ENCODE measurements around the gene SELE.
A peak's percentile ranks its signal among the peaks of the same experiment; 100 is the strongest.

SELE gene

DNA sequence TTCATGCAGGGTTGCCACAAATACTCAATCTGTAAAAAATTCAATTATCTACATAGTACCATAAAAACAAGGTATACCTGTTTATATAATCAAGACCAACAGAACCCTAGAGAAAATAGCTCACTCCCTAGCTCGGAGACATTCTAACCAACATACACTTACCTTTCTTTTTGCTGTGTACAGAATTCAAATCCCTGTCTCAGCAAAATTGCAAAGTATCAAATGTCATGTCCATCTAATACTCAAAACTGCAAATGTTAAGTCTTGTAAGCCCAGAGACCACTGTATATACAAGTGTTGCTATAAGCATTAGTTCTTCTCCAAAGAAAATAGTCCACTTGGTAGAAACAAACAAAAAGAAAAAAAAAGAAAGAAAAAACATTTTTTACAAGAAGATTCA, 16.2 kb upstream of the SELE start:
- intact Hi-C loops (cut with DNase I; ENCODE audit: low total_unique reads) = no loop called here
- no peak for DNase-seq
- TF ChIP-seq, protein P1, sequence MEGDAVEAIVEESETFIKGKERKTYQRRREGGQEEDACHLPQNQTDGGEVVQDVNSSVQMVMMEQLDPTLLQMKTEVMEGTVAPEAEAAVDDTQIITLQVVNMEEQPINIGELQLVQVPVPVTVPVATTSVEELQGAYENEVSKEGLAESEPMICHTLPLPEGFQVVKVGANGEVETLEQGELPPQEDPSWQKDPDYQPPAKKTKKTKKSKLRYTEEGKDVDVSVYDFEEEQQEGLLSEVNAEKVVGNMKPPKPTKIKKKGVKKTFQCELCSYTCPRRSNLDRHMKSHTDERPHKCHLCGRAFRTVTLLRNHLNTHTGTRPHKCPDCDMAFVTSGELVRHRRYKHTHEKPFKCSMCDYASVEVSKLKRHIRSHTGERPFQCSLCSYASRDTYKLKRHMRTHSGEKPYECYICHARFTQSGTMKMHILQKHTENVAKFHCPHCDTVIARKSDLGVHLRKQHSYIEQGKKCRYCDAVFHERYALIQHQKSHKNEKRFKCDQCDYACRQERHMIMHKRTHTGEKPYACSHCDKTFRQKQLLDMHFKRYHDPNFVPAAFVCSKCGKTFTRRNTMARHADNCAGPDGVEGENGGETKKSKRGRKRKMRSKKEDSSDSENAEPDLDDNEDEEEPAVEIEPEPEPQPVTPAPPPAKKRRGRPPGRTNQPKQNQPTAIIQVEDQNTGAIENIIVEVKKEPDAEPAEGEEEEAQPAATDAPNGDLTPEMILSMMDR (IDR thresholded peaks at IDR 0.05) = no peak
- Histone ChIP-seq H3K4me1 (no peaks in the 10 kb centered on the region), H3K36me3 (no peaks in the 10 kb centered on the region), H3K27ac (no peak overlapping the region), H3K4me3 (no peak overlapping the region), H3K9me3 (no peaks in the 10 kb centered on the region), H3K27me3 (no peaks in the 10 kb centered on the region)

- DNase-seq = no peak
- H3K27me3 ChIP-seq = no peaks in the 10 kb centered on the region
- TF ChIP-seq, protein P1 (IDR thresholded peaks at IDR 0.05) = no peak
- H3K36me3 ChIP-seq = no peaks in the 10 kb centered on the region
- H3K4me1 ChIP-seq = peaks cover 0 to 4% (median 2%) of the 10 kb centered on the region in 4 donors
- no peak overlapping the region for H3K4me3 ChIP-seq
- no peak overlapping the region for H3K27ac ChIP-seq
- no peaks in the 10 kb centered on the region for H3K9me3 ChIP-seq
- intact Hi-C loops (cut with DNase I; ENCODE audit: low total_unique reads) = no loop called here
These were observed 12.7 kb upstream of the SELE start for GRCh38 chr1:169746550-169746949.

DNA sequence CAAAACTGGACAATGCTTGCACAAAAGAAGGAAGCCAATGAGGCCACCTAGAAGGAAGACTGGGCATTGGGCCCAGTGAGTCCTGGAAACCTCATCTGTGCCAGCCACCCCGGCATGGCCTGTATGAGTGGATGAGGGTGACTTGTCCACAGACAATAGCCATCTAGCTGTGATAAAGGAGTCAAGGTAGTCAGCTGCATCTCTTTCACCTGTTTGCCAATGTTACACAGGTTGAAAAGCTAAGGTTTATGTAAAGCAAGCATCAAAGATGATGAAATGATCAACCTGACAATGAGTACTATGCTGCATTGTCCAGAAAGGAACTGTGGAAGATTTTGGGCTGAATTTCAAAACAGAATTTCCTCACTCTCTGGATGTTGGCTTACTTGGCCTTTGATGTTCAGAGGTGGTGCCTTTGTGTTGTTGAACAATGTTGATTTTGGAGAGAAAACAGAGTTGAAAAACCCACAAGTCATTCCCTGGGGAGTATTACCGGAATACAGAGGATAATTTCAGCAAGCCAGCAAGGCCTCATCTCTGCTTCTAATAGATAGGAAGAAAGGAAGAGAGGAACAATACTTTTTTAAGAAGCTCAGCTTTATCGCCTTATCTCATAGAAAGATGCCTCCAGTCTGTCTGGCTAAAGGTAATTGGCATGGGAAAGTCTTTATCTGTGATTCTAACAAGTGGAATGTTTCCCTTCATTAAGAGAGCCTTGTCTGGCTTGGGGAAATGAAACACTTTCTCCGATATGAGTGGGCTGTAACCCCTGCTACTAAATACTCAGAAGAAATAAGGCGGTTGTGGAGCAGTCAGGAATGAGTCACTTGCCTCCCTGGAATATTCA, 11.4 kb upstream of the SELE start:
- TF ChIP-seq, protein P1 (IDR thresholded peaks at IDR 0.05) = no peak
- Histone ChIP-seq H3K9me3 (no peaks in the 10 kb centered on the region), H3K27ac (no peak overlapping the region), H3K27me3 (no peaks in the 10 kb centered on the region), H3K36me3 (no peaks in the 10 kb centered on the region), H3K4me3 (no peak overlapping the region), H3K4me1 (peaks cover 0 to 17% (median 11%) of the 10 kb centered on the region in 4 donors)
- intact Hi-C loops (cut with DNase I; ENCODE audit: low total_unique reads) = no loop called here
- DNase-seq = no peak

GRCh38 chr1:169741666-169742394, 8.0 kb upstream of the SELE start:
- no peak for DNase-seq
- H3K4me1 ChIP-seq = peaks cover 0 to 26% (median 12%) of the 10 kb centered on the region in 4 donors
- H3K27me3 ChIP-seq = no peaks in the 10 kb centered on the region
- no peak overlapping the region for H3K4me3 ChIP-seq
- H3K27ac ChIP-seq = no peak overlapping the region
- no peaks in the 10 kb centered on the region for H3K9me3 ChIP-seq
- TF ChIP-seq, protein P1 (IDR thresholded peaks at IDR 0.05) = no peak
- intact Hi-C loops (cut with DNase I; ENCODE audit: low total_unique reads) = no loop called here
- no peaks in the 10 kb centered on the region for H3K36me3 ChIP-seq

- intact Hi-C loops (cut with DNase I; ENCODE audit: low total_unique reads) = no loop called here
- no peaks in the 10 kb centered on the region for H3K27me3 ChIP-seq
These were observed 6.1 kb upstream of the SELE start for GRCh38 chr1:169739980-169740379.

More at GRCh38 chr1:169739980-169740379, 6.1 kb upstream of the SELE start:
- Histone ChIP-seq H3K4me3 (peak overlapping the region in 1 of 2 donors; percentile 2), H3K4me1 (peaks cover 0 to 26% (median 12%) of the 10 kb centered on the region in 4 donors), H3K27ac (peak overlapping the region; percentile 15 to 21), H3K9me3 (no peaks in the 10 kb centered on the region), H3K36me3 (no peaks in the 10 kb centered on the region)
- TF ChIP-seq, protein P1 (IDR thresholded peaks at IDR 0.05) = no peak
- DNase-seq = no peak
